ENCODE data around the gene DALRD3.
A peak's percentile ranks its signal among the peaks of the same experiment; 100 is the strongest.

Gene DALRD3

DNA sequence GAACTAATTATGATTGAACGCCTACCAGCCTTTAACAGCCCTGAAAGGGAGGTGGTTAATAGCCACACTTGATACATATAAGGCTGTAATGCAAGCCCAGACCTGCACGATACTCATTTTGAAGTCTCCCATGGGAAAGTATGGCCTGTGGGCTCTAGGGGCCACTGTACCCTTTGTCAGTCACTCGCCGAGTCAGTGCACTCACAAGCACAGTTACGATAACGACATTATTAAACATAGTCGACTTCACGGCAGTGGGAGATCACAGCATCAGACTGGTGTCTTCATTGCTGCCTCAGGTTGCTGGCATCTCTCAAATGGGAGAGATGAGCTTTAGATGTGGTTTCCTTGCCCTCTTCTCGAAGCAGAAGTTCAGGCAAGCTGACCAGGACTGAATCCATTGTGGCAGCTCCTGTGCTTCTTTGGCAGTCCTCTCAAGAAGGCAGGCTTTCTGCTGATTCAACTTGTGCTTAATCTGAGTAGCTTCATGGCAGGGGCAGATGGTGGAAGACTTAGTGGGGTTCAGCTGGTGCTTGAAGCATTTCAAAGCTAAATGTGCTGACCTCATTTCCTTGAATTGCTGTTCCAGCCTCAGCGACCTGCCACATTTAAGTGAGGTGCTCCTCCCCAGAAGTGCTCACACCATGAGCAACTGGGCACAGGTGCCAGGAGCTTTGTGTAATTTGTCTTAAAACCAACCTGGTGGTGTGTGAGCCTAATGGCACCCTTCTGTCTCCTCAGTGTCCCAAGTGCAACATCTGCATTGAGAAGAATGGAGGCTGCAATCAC, 44.1 kb downstream of the DALRD3 start:
- no peak for DNase-seq

GRCh38 chr3:48970586-48970985, 47.8 kb downstream of the DALRD3 start:
- no peak for DNase-seq

GRCh38 chr3:48966876-48967361, 51.5 kb downstream of the DALRD3 start:
- DNase-seq: no peak

DNA sequence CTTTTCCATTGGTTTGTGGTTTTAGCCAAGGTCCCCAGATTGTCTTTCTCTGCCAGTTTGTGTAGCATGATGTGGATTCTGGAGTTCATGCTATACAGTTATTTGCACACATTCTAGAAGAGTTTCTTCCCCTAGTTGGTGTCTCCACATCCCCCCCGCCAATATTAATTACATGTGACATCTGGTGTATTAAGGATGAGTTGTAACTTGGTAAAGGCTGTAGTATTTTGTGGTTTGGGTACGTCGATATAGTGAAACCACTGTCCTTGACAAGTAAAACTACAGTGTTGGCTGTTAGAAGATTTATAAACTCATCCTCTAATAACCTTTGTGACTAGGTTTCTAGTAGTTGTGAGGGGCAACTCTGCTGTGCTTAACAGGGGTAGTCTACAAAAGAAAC, 52.0 kb downstream of the DALRD3 start:
- peak; percentile 2 for DNase-seq

Measured in CD4-positive, alpha-beta T cell treated with Interleukin-17A for 1 hour (primary cell).